ENCODE data around the gene TBCD.

TBCD gene

GRCh38 chr17:82812601-82813000 is 60.7 kb downstream of the TBCD start:
- FAIRE-seq, result no peak

- no peak for FAIRE-seq
Observed at GRCh38 chr17:82813299-82814051, 61.6 kb downstream of the TBCD start.

- no peak for FAIRE-seq
Observed at GRCh38 chr17:82814834-82815233, 63.0 kb downstream of the TBCD start.

GRCh38 chr17:82815354-82815753 is 63.5 kb downstream of the TBCD start:
- FAIRE-seq, result no peak

- no peak for FAIRE-seq
Observed at GRCh38 chr17:82815790-82816305, 64.0 kb downstream of the TBCD start.

GRCh38 chr17:82816358-82816757 is 64.5 kb downstream of the TBCD start:
- FAIRE-seq, result no peak

GRCh38 chr17:82817947-82818346 is 66.1 kb downstream of the TBCD start:
- FAIRE-seq, result no peak

- FAIRE-seq, result no peak
Observed at GRCh38 chr17:82820278-82821251, 68.7 kb downstream of the TBCD start.

GRCh38 chr17:82821554-82821953 is 69.7 kb downstream of the TBCD start:
- no peak for FAIRE-seq

GRCh38 chr17:82822281-82822680 is 70.4 kb downstream of the TBCD start:
- FAIRE-seq, result no peak

- FAIRE-seq, result no peak
Observed at GRCh38 chr17:82823004-82823403, 71.1 kb downstream of the TBCD start.

- FAIRE-seq, result no peak
Observed at GRCh38 chr17:82825540-82826124, 73.8 kb downstream of the TBCD start.

GRCh38 chr17:82826211-82826610 is 74.3 kb downstream of the TBCD start:
- FAIRE-seq, result no peak

- FAIRE-seq, result no peak
Observed at GRCh38 chr17:82826956-82827355, 75.1 kb downstream of the TBCD start.

GRCh38 chr17:82828875-82829487 is 77.1 kb downstream of the TBCD start:
- FAIRE-seq, result no peak

- FAIRE-seq, result no peak
Observed at GRCh38 chr17:82830249-82830661, 78.4 kb downstream of the TBCD start.

- FAIRE-seq, result no peak
Observed at GRCh38 chr17:82831041-82831817, 79.4 kb downstream of the TBCD start.

GRCh38 chr17:82831818-82832200 is 79.9 kb downstream of the TBCD start:
- FAIRE-seq, result no peak

GRCh38 chr17:82832411-82832810 is 80.5 kb downstream of the TBCD start:
- no peak for FAIRE-seq

GRCh38 chr17:82832881-82833475 is 81.1 kb downstream of the TBCD start:
- no peak for FAIRE-seq

GRCh38 chr17:82835122-82835521 is 83.3 kb downstream of the TBCD start:
- no peak for FAIRE-seq
